Esophagus squamous epithelium (tissue), 4 donors: Measurements from ENCODE around the gene EFHC1.

ENCODE experiments used
- CTCF ChIP-seq, 6 experiments: fragments of 450-650 bp in 4 of 6; fragments of 200-600 bp in 2 of 6; sonication (generic) in 2 of 6; IDR thresholded peaks; one replicate each; pipeline ENCODE4 v1.5.1; 2016 to 2019; ENCODE audit warnings: antibody characterized with exemption in 6 of 6, mild to moderate bottlenecking in 4 of 6, moderate library complexity in 4 of 6
- POLR2A ChIP-seq, 4 donors: fragments of 450-650 bp; IDR thresholded peaks; one replicate each; pipeline ENCODE4 v1.6.1; 2017; ENCODE audit warnings: antibody characterized with exemption in 4 of 4, mild to moderate bottlenecking in 4 of 4, moderate library complexity in 3 of 4

- no peak for TF ChIP-seq POLR2A (IDR thresholded peaks at IDR 0.05)
- no peak for TF ChIP-seq CTCF (IDR thresholded peaks at IDR 0.05)
Observed at GRCh38 chr6:52394251-52394666, 25.9 kb upstream of the EFHC1 start.
